ENCODE data around the gene SOX1. TPM values are rescaled to one million over a fixed set of nuclear protein-coding genes. Genes with fewer than 3 reads are reported as not detected.

The SOX1 gene
- total and polyA plus RNA-seq, 2 donors (not counting 3 experiments of a cell fraction or from before 2014, with no cell fraction given): not detected

GRCh38 chr13:112098699-112099098, 31.8 kb downstream of the SOX1 start:
- FAIRE-seq (no peak), DNase-seq (ENCODE audit: low read depth, low spot score) (no peak)
- no TSS peak for BruUV-seq (replicated peaks)
- peaks cover 0 to 6% of the 10 kb centered on the region in 2 experiments for H3K27me3 ChIP-seq (ENCODE audit: control insufficient read depth in 2 of 2, insufficient read depth in 2 of 2, low read length in 2 of 2)
- H3K4me3 ChIP-seq (replicated peaks in 1 of 3; ENCODE audit: insufficient read depth in 1 of 3, low read depth in 1 of 3, low read length in 3 of 3): no peak overlapping the region
- no peak overlapping the region for H3K4me2 ChIP-seq (ENCODE audit: insufficient read depth, low read length)
- no peak overlapping the region for H3K27ac ChIP-seq (ENCODE audit: insufficient read depth, low read depth, low read length)
- ChIA-PET CTCF (no interaction called here), POLR2A (no interaction called here)
- no peaks in the 10 kb centered on the region for H3K9me3 ChIP-seq (replicated peaks; ENCODE audit: control insufficient read depth, insufficient read depth, low read length)
- no peak overlapping the region for H2AFZ ChIP-seq (ENCODE audit: low read depth, low read length)
- H3K36me3 ChIP-seq (ENCODE audit: control insufficient read depth in 2 of 2, extremely low read depth in 1 of 2, insufficient read depth in 2 of 2, low read length in 2 of 2): no peaks in the 10 kb centered on the region
- no peak for TF ChIP-seq EZH2 (IDR thresholded peaks at IDR 0.05; ENCODE audit: borderline replicate concordance, low read depth, low read length, severe bottlenecking)
- TF ChIP-seq FOS (IDR thresholded peaks at IDR 0.05; ENCODE audit: borderline replicate concordance, insufficient read depth, low read length): no peak
- no peak for TF ChIP-seq MAX (IDR thresholded peaks at IDR 0.05; ENCODE audit: insufficient read depth, insufficient read length)
- no peak for TF ChIP-seq POLR2A (IDR thresholded peaks at IDR 0.05; ENCODE audit: low read depth, low read length)
- TF ChIP-seq POLR2AphosphoS5 (IDR thresholded peaks at IDR 0.05; ENCODE audit: insufficient read depth, low read depth, low read length): no peak
- TF ChIP-seq CTCF (IDR thresholded peaks at IDR 0.05; ENCODE audit: extremely low read depth in 1 of 2, insufficient read depth in 1 of 2, low read depth in 1 of 2, low read length in 2 of 2): no peak
- TF ChIP-seq MYC (IDR thresholded peaks at IDR 0.05; ENCODE audit: low read depth, low read length): no peak
- no peak for TF ChIP-seq JUN (IDR thresholded peaks at IDR 0.05; ENCODE audit: borderline replicate concordance, insufficient read depth, insufficient read length, low read depth)
- TF ChIP-seq GATA2 (IDR thresholded peaks at IDR 0.05; ENCODE audit: insufficient read depth, insufficient read length, low read depth, low read length): no peak
- dilution Hi-C loops (cut with MboI; ENCODE audit: extremely low pct_ligation_motif_present, low sequenced_read_pairs) (no loop called here), intact Hi-C loops (cut with micrococcal nuclease) (no loop called here)
- H4K20me1 ChIP-seq (replicated peaks; ENCODE audit: control insufficient read depth, extremely low read depth, insufficient read depth, low read length): no peaks in the 10 kb centered on the region
- no peaks in the 10 kb centered on the region for H3K79me2 ChIP-seq (ENCODE audit: control insufficient read depth, insufficient read depth, low read length)
- H3K9me1 ChIP-seq (replicated peaks; ENCODE audit: control insufficient read depth, extremely low read depth, insufficient read depth, low read length): no peaks in the 10 kb centered on the region
- H3K4me1 ChIP-seq (ENCODE audit: control insufficient read depth, extremely low read depth, insufficient read depth, low read length): no peaks in the 10 kb centered on the region
- H3K9ac ChIP-seq (replicated peaks; ENCODE audit: extremely low read depth, insufficient read depth, low read length): no peak overlapping the region
